ENCODE results near the gene RRAGD.

The RRAGD gene

GRCh38 chr6:89392823-89393222 is 19.2 kb downstream of the RRAGD start:
- TF ChIP-seq POLR2A (IDR thresholded peaks at IDR 0.05; ENCODE audit: extremely low read depth, insufficient read length) (no peak), CTCF (IDR thresholded peaks at IDR 0.05; ENCODE audit: low read depth, low read length) (no peak), MAX (IDR thresholded peaks at IDR 0.05; ENCODE audit: low read depth, low read length) (no peak), MYC (IDR thresholded peaks at IDR 0.05; ENCODE audit: low read depth, low read length) (no peak)
- no peak overlapping the region for H3K4me3 ChIP-seq (ENCODE audit: low read depth, low read length)
- no peak for DNase-seq (ENCODE audit: low read depth)

GRCh38 chr6:89388846-89389245 is 23.2 kb downstream of the RRAGD start:
- no peak for DNase-seq (ENCODE audit: low read depth)
- TF ChIP-seq MYC (IDR thresholded peaks at IDR 0.05; ENCODE audit: low read depth, low read length): no peak
- TF ChIP-seq MAX (IDR thresholded peaks at IDR 0.05; ENCODE audit: low read depth, low read length): no peak
- TF ChIP-seq CTCF (IDR thresholded peaks at IDR 0.05; ENCODE audit: low read depth, low read length): no peak
- no peak for TF ChIP-seq POLR2A (IDR thresholded peaks at IDR 0.05; ENCODE audit: extremely low read depth, insufficient read length)
- no peak overlapping the region for H3K4me3 ChIP-seq (ENCODE audit: low read depth, low read length)

- no peak for TF ChIP-seq POLR2A (IDR thresholded peaks at IDR 0.05; ENCODE audit: extremely low read depth, insufficient read length)
- TF ChIP-seq MAX (IDR thresholded peaks at IDR 0.05; ENCODE audit: low read depth, low read length): no peak
- no peak for TF ChIP-seq CTCF (IDR thresholded peaks at IDR 0.05; ENCODE audit: low read depth, low read length)
- TF ChIP-seq MYC (IDR thresholded peaks at IDR 0.05; ENCODE audit: low read depth, low read length): no peak
- H3K4me3 ChIP-seq (ENCODE audit: low read depth, low read length): no peak overlapping the region
- DNase-seq (ENCODE audit: low read depth): no peak
These were observed 24.4 kb downstream of the RRAGD start for GRCh38 chr6:89387516-89388201.

- no peak for DNase-seq (ENCODE audit: low read depth)
- TF ChIP-seq MYC (IDR thresholded peaks at IDR 0.05; ENCODE audit: low read depth, low read length): no peak
- TF ChIP-seq MAX (IDR thresholded peaks at IDR 0.05; ENCODE audit: low read depth, low read length): no peak
- no peak for TF ChIP-seq CTCF (IDR thresholded peaks at IDR 0.05; ENCODE audit: low read depth, low read length)
- H3K4me3 ChIP-seq (ENCODE audit: low read depth, low read length): no peak overlapping the region
These were observed 25.1 kb downstream of the RRAGD start for GRCh38 chr6:89386917-89387491.

GRCh38 chr6:89385846-89386245 is 26.2 kb downstream of the RRAGD start:
- H3K4me3 ChIP-seq (ENCODE audit: low read depth, low read length): no peak overlapping the region
- TF ChIP-seq MAX (IDR thresholded peaks at IDR 0.05; ENCODE audit: low read depth, low read length) (no peak), MYC (IDR thresholded peaks at IDR 0.05; ENCODE audit: low read depth, low read length) (no peak), CTCF (IDR thresholded peaks at IDR 0.05; ENCODE audit: low read depth, low read length) (no peak), POLR2A (IDR thresholded peaks at IDR 0.05; ENCODE audit: extremely low read depth, insufficient read length) (no peak)
- DNase-seq (ENCODE audit: low read depth): no peak

All from NB4 (cell line).